ENCODE data around the gene RPS14.

The RPS14 gene

DNA sequence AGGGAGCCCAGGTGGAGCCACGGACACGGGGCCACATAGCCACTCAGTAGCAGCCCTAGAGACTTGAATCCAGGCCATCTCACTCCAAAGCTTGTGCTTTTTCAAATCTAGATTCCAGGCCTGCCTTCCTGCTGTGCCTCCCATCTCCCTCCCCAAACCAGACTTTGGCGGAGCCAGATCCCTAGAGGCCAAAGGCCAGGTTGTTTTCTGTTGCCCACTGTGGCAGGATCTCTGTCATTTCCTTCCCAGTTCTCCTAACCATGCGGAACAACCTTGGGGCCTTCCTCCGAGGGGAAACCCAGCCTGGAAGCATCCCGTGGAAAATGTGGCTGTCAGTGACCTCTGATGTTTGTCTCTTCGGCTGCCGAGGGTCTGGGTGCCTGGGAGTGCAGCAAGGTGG lies 16.4 kb upstream of the RPS14 start:
- DNase-seq (ENCODE audit: low spot score) = no peak
- in situ Hi-C loops (cut with MboI; ENCODE audit: low pct_unique_long_range_greater_than_20kb, low sequenced_read_pairs, unreplicated experiment) = no loop called here
- TF ChIP-seq CTCF (IDR thresholded peaks at IDR 0.05; ENCODE audit: extremely low read depth, insufficient read depth, missing control alignments) = no peak

DNA sequence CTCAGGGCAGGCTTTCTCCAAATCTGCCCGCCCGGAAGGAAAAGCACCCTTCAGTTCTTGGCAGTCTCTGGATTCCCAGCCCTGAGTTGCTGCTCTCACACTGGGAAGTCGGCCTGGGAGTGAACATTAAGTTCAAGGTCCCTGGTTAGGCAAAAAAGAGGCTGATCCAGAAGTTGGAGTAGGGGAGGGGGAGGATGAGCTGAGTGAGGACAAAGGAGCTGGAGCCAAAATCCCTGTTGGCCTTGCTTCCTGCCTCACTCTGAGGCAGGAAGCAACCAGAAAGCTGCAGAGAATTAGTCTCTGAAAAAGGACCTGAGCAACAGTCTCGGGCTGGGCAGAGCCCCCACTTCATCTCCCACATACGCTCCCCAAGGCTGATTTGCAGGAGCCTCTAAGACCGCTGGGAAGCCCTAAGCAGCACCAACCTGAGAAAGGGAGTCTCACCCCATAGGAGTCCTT lies 15.0 kb upstream of the RPS14 start:
- in situ Hi-C loops (cut with MboI; ENCODE audit: low pct_unique_long_range_greater_than_20kb, low sequenced_read_pairs, unreplicated experiment) = no loop called here
- DNase-seq (ENCODE audit: low spot score) = no peak
- TF ChIP-seq CTCF (IDR thresholded peaks at IDR 0.05; ENCODE audit: extremely low read depth, insufficient read depth, missing control alignments) = no peak

GRCh38 chr5:150461231-150461630 lies 11.7 kb upstream of the RPS14 start:
- no peak for TF ChIP-seq CTCF (IDR thresholded peaks at IDR 0.05; ENCODE audit: extremely low read depth, insufficient read depth, missing control alignments)
- in situ Hi-C loops (cut with MboI; ENCODE audit: low pct_unique_long_range_greater_than_20kb, low sequenced_read_pairs, unreplicated experiment) = no loop called here
- peak; percentile 81 for DNase-seq (ENCODE audit: low spot score)

GRCh38 chr5:150460781-150461180 lies 11.2 kb upstream of the RPS14 start:
- DNase-seq (ENCODE audit: low spot score) = no peak
- in situ Hi-C loops (cut with MboI; ENCODE audit: low pct_unique_long_range_greater_than_20kb, low sequenced_read_pairs, unreplicated experiment) = no loop called here
- TF ChIP-seq CTCF (IDR thresholded peaks at IDR 0.05; ENCODE audit: extremely low read depth, insufficient read depth, missing control alignments) = no peak

DNA sequence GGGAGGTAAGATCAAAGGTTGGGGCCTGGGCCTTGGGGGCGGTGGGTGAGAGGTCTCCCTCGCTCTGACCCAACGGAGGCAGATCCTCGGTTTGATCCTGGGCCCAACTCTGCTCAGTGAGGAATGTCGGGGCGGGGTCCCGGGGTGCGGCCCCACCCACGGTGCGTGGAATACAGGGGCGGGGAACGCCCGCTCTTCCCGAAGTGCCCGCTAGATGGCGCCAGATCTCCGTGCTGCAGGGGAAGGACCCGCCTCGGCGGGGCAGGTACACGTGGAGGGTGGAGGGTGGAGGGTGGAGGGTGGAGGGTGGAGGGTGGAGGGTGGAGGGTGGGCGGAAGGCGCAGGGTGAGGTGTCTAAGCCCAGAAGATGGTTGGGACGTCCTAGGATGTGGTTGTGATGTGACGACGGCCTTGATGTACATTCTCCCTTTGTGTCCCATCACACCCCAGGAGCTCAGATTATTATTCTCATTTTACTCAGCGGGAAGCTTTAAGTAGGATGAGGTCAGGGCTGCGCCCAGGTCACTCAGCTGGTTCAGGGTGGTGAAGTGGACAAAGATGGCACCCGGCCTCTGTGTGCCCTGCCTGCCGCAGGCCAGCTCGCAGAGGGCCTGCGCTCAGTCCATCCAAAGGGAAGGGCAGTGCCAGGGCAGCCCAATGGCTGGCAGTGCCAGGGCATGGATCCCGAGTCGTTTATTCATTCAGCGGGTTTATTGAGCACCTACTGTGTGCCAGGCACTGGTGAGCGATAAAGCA lies 9.4 kb upstream of the RPS14 start:
- peak; percentile 92 for TF ChIP-seq CTCF (IDR thresholded peaks at IDR 0.05; ENCODE audit: extremely low read depth, insufficient read depth, missing control alignments)
- DNase-seq (ENCODE audit: low spot score) = peak; percentile 77
- in situ Hi-C loops (cut with MboI; ENCODE audit: low pct_unique_long_range_greater_than_20kb, low sequenced_read_pairs, unreplicated experiment) = loop anchor here (10.0 kb wide), 2 partner anchors 86 to 206 kb away; partner anchors contain the start of gene MYOZ3

GRCh38 chr5:150457562-150458240 lies 8.2 kb upstream of the RPS14 start:
- in situ Hi-C loops (cut with MboI; ENCODE audit: low pct_unique_long_range_greater_than_20kb, low sequenced_read_pairs, unreplicated experiment) = loop anchor here (10.0 kb wide), 2 partner anchors 87 to 207 kb away; partner anchors contain the start of gene MYOZ3
- no peak for DNase-seq (ENCODE audit: low spot score)
- TF ChIP-seq CTCF (IDR thresholded peaks at IDR 0.05; ENCODE audit: extremely low read depth, insufficient read depth, missing control alignments) = no peak

Measured in GM13977 (cell line).